Neutrophil (primary cell): ENCODE results near the gene PRRT1B.

ENCODE experiments used
- H3K27ac ChIP-seq: fragments of 200-600 bp; sonication (generic); 2 replicates; pipeline ENCODE4 v1.5.1; 2016; ENCODE audit warnings: mild to moderate bottlenecking, moderate library complexity
- H3K27me3 ChIP-seq: fragments of 200-600 bp; sonication (generic); 2 replicates; pipeline ENCODE4 v1.6.0; 2016; ENCODE audit warnings: mild to moderate bottlenecking
- H3K36me3 ChIP-seq: fragments of 200-600 bp; sonication (generic); 2 replicates; pipeline ENCODE4 v1.5.1; 2017
- H3K4me1 ChIP-seq, 2 experiments: fragments of 200-600 bp in 1 of 2; sonication (generic) in 1 of 2; 1 replicate in 1 of 2; 2 replicates in 1 of 2; pipeline versions ENCODE4 v1.5.1 to v1.6.1; 2013 to 2016; ENCODE audit warnings: low read depth in 1 of 2, low read length in 1 of 2, mild to moderate bottlenecking in 1 of 2, moderate library complexity in 1 of 2; ENCODE audit not compliant: control insufficient read depth in 1 of 2, insufficient read depth in 1 of 2
- H3K4me3 ChIP-seq, 2 experiments: fragments of 200-600 bp in 1 of 2; sonication (generic) in 1 of 2; 1 replicate in 1 of 2; 2 replicates in 1 of 2; pipeline ENCODE4 v1.5.1; 2013 to 2016; ENCODE audit warnings: low read depth in 1 of 2, low read length in 1 of 2, mild to moderate bottlenecking in 1 of 2, moderate library complexity in 1 of 2
- H3K9me3 ChIP-seq: fragments of 200-600 bp; sonication (generic); 2 replicates; pipeline ENCODE4 v1.5.1; 2016
- CTCF ChIP-seq: fragments of 200-600 bp; sonication (generic); IDR thresholded peaks from 2 replicates; pipeline ENCODE4 v1.5.1; 2016; ENCODE audit warnings: antibody characterized with exemption

PRRT1B gene

GRCh38 chr9:131518553-131518952 is 26.8 kb upstream of the PRRT1B start:
- no peaks in the 10 kb centered on the region for H3K27me3 ChIP-seq
- peaks cover 22% of the 10 kb centered on the region for H3K9me3 ChIP-seq
- no peak overlapping the region for H3K4me3 ChIP-seq
- TF ChIP-seq CTCF: no peak
- H3K36me3 ChIP-seq: peaks cover 52% of the 10 kb centered on the region
- H3K27ac ChIP-seq: no peak overlapping the region
- no peaks in the 10 kb centered on the region for H3K4me1 ChIP-seq

GRCh38 chr9:131520503-131520902 is 24.8 kb upstream of the PRRT1B start:
- no peak for TF ChIP-seq CTCF
- H3K36me3 ChIP-seq: peaks cover 71% of the 10 kb centered on the region
- no peak overlapping the region for H3K27ac ChIP-seq
- no peak overlapping the region for H3K4me3 ChIP-seq
- H3K4me1 ChIP-seq: no peaks in the 10 kb centered on the region
- peaks cover 14% of the 10 kb centered on the region for H3K9me3 ChIP-seq
- no peaks in the 10 kb centered on the region for H3K27me3 ChIP-seq

GRCh38 chr9:131521203-131521602 is 24.1 kb upstream of the PRRT1B start:
- H3K9me3 ChIP-seq: peaks cover 8% of the 10 kb centered on the region
- no peak overlapping the region for H3K27ac ChIP-seq
- H3K4me3 ChIP-seq: no peak overlapping the region
- H3K27me3 ChIP-seq: no peaks in the 10 kb centered on the region
- no peaks in the 10 kb centered on the region for H3K4me1 ChIP-seq
- no peak for TF ChIP-seq CTCF
- peaks cover 78% of the 10 kb centered on the region for H3K36me3 ChIP-seq

GRCh38 chr9:131521822-131522221 is 23.5 kb upstream of the PRRT1B start:
- TF ChIP-seq CTCF: no peak
- Histone ChIP-seq H3K27ac (no peak overlapping the region), H3K36me3 (peaks cover 85% of the 10 kb centered on the region)

GRCh38 chr9:131522257-131523085 is 22.9 kb upstream of the PRRT1B start:
- Histone ChIP-seq H3K4me3 (no peak overlapping the region), H3K27ac (no peak overlapping the region), H3K27me3 (no peaks in the 10 kb centered on the region), H3K9me3 (no peaks in the 10 kb centered on the region), H3K36me3 (peaks cover 89% of the 10 kb centered on the region), H3K4me1 (no peaks in the 10 kb centered on the region)
- TF ChIP-seq CTCF: no peak

More at GRCh38 chr9:131521822-131522221, 23.5 kb upstream of the PRRT1B start:
- Histone ChIP-seq H3K4me3 (no peak overlapping the region), H3K4me1 (no peaks in the 10 kb centered on the region), H3K27me3 (no peaks in the 10 kb centered on the region), H3K9me3 (peaks cover 2% of the 10 kb centered on the region)
